ENCODE measurements around the gene UCHL3. TPM values are rescaled to one million over a fixed set of nuclear protein-coding genes. Genes with fewer than 3 reads are reported as not detected.

The UCHL3 gene
- total RNA-seq, 4 donors from 2014 or later = 11.3 to 44.2 (median 25.6) TPM

GRCh38 chr13:75581874-75582640 lies 32.5 kb downstream of the UCHL3 start:
- no peak for TF ChIP-seq CTCF (IDR thresholded peaks at IDR 0.05; ENCODE audit: low read depth)

- TF ChIP-seq CTCF (IDR thresholded peaks at IDR 0.05; ENCODE audit: low read depth) = no peak
These were observed 33.5 kb downstream of the UCHL3 start for GRCh38 chr13:75583091-75583490.

- TF ChIP-seq CTCF (IDR thresholded peaks at IDR 0.05; ENCODE audit: low read depth) = no peak
These were observed 35.6 kb downstream of the UCHL3 start for GRCh38 chr13:75585153-75585552.

- no peak for TF ChIP-seq CTCF (IDR thresholded peaks at IDR 0.05; ENCODE audit: low read depth)
These were observed 38.1 kb downstream of the UCHL3 start for GRCh38 chr13:75587679-75588078.

- TF ChIP-seq CTCF (IDR thresholded peaks at IDR 0.05; ENCODE audit: low read depth) = no peak
These were observed 47.1 kb downstream of the UCHL3 start for GRCh38 chr13:75596657-75597182.

- no peak for TF ChIP-seq CTCF (IDR thresholded peaks at IDR 0.05; ENCODE audit: low read depth)
These were observed 50.8 kb downstream of the UCHL3 start for GRCh38 chr13:75600371-75600770.

- TF ChIP-seq CTCF (IDR thresholded peaks at IDR 0.05; ENCODE audit: low read depth) = no peak
These were observed 53.4 kb downstream of the UCHL3 start for GRCh38 chr13:75603038-75603437.
